ENCODE data around the gene AGAP1. TPM values are rescaled to one million over a fixed set of nuclear protein-coding genes. Genes with fewer than 3 reads are reported as not detected.

Gene AGAP1
- total RNA-seq, 6 experiments from 2014 or later, result 8.1 to 11.2 (median 9.8) TPM

DNA sequence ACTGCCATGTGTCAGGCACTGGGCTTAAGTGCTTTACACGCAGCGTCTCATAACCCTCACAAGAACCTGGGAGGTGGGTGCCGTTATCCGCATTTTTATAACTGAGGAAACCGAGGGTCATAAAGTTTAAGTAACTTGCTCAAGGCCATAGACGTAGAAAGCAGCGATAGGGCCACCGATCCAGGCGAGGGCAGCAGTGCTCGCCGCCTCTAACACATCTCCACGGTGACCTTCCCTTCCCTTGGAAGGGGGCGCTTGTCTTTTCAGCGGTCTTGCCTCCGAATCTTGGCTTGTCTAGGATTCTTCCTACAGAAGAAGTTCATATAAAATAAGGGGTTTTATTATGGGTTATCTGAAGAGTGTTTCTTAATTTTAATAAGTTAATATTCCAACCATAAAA lies 487.8 kb downstream of the AGAP1 start:
- intact Hi-C loops (cut with DNase I), result no loop called here
- whole genome bisulfite sequencing (ENCODE audit: insufficient coverage, low coverage, low lambda C conversion rate, missing lambda C conversion rate), result 65% methylated on average over 14 of the region's 15 CpGs
- no peaks in the 10 kb centered on the region for H3K36me3 ChIP-seq
- no peaks in the 10 kb centered on the region for H3K27me3 ChIP-seq
- H3K27ac ChIP-seq, result no peak overlapping the region
- no peak overlapping the region for H3K4me3 ChIP-seq
- no peaks in the 10 kb centered on the region for H3K4me1 ChIP-seq
- DNase-seq (no peak), ATAC-seq (no peak)
- no peaks in the 10 kb centered on the region for H3K9me3 ChIP-seq
- TF ChIP-seq, protein P1, sequence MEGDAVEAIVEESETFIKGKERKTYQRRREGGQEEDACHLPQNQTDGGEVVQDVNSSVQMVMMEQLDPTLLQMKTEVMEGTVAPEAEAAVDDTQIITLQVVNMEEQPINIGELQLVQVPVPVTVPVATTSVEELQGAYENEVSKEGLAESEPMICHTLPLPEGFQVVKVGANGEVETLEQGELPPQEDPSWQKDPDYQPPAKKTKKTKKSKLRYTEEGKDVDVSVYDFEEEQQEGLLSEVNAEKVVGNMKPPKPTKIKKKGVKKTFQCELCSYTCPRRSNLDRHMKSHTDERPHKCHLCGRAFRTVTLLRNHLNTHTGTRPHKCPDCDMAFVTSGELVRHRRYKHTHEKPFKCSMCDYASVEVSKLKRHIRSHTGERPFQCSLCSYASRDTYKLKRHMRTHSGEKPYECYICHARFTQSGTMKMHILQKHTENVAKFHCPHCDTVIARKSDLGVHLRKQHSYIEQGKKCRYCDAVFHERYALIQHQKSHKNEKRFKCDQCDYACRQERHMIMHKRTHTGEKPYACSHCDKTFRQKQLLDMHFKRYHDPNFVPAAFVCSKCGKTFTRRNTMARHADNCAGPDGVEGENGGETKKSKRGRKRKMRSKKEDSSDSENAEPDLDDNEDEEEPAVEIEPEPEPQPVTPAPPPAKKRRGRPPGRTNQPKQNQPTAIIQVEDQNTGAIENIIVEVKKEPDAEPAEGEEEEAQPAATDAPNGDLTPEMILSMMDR (IDR thresholded peaks at IDR 0.05), result no peak
- no peak for TF ChIP-seq POLR2A (IDR thresholded peaks at IDR 0.05)

DNA sequence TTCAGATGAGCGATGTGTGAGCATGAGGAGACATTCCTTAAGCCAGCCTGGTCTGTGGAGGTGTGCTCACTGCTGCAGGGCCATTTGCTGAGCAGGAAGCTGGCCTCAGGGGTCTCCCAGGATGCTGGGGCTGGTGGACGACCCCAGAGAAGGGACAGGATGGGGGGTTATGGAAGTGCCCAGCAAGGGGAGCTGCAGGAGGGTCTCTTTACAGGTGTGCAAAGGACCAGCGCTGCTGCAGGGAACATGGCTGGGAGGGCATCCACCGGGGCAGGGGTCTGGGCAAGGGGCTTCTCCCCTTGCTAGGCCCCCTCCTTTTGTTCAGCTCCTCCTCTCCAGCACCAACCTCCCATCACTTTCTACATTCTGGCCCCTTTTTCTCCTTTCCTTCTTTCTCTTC lies 489.2 kb downstream of the AGAP1 start:
- WGBS (ENCODE audit: insufficient coverage, low coverage, low lambda C conversion rate, missing lambda C conversion rate), result 100% methylated on average over 1 of the region's 4 CpGs
- H3K9me3 ChIP-seq, result no peaks in the 10 kb centered on the region
- DNase-seq (no peak), ATAC-seq (peak in 1 of 4 donors; percentile 22)
- no peak overlapping the region for H3K4me3 ChIP-seq
- intact Hi-C loops (cut with DNase I), result no loop called here
- H3K27ac ChIP-seq, result no peak overlapping the region
- no peaks in the 10 kb centered on the region for H3K4me1 ChIP-seq
- TF ChIP-seq, protein P1 (IDR thresholded peaks at IDR 0.05), result no peak
- no peak for TF ChIP-seq POLR2A (IDR thresholded peaks at IDR 0.05)
- no peaks in the 10 kb centered on the region for H3K36me3 ChIP-seq
- H3K27me3 ChIP-seq, result no peaks in the 10 kb centered on the region

DNA sequence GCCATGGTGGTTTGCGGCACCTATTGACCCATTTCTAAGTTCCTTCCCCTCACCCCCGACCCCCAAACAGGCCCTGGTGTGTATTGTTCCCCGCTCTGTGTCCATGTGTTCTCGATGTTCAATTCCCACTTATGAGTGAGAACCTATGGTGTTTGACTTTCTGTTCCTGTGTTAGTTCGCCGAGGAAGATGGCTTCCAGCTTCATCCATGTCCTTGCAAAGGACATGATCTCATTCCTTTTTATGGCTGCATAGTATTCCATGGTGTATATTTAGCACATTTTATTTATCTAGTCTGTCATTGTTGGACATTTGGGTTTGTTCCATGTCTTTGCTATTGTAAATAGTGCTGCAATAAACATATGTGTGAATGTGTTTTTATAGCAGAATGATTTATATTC lies 490.7 kb downstream of the AGAP1 start:
- DNase-seq, result no peak
- Histone ChIP-seq H3K27me3 (no peaks in the 10 kb centered on the region), H3K27ac (no peak overlapping the region), H3K4me1 (no peaks in the 10 kb centered on the region), H3K4me3 (no peak overlapping the region), H3K36me3 (no peaks in the 10 kb centered on the region), H3K9me3 (no peaks in the 10 kb centered on the region)
- no peak for ATAC-seq
- no peak for TF ChIP-seq POLR2A (IDR thresholded peaks at IDR 0.05)
- TF ChIP-seq, protein P1 (IDR thresholded peaks at IDR 0.05), result no peak
- WGBS (ENCODE audit: insufficient coverage, low coverage, low lambda C conversion rate, missing lambda C conversion rate), result 98% methylated on average over 6 of the region's 6 CpGs
- intact Hi-C loops (cut with DNase I), result no loop called here

DNA sequence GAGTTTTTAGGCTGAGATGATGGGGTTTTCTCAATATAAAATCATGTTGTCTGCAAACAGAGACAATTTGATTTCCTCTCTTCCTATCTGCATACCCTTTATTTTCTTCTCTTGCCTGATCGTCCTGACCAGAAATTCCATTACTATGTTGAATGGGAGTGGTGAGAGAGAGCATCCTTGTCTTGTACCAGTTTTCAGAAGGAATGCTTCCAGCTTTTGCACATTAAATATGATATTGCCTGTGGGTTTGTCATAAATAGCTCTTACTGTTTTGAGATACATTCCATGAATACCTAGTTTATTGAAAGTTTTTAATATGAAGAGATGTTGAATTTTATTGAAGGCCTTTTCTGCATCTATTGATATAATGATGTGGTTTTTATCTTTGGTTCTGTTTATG lies 492.5 kb downstream of the AGAP1 start:
- WGBS (ENCODE audit: insufficient coverage, low coverage, low lambda C conversion rate, missing lambda C conversion rate), result 89% methylated on average over 1 of the region's 1 CpG
- no peak for DNase-seq
- no peaks in the 10 kb centered on the region for H3K36me3 ChIP-seq
- ATAC-seq, result no peak
- no peak overlapping the region for H3K4me3 ChIP-seq
- H3K4me1 ChIP-seq, result no peaks in the 10 kb centered on the region
- H3K9me3 ChIP-seq, result no peaks in the 10 kb centered on the region
- no peak for TF ChIP-seq POLR2A (IDR thresholded peaks at IDR 0.05)
- TF ChIP-seq, protein P1 (IDR thresholded peaks at IDR 0.05), result no peak
- intact Hi-C loops (cut with DNase I), result no loop called here
- H3K27me3 ChIP-seq, result no peaks in the 10 kb centered on the region
- H3K27ac ChIP-seq, result no peak overlapping the region

Measured in right lobe of liver (tissue), 6 donors.